Posterior vena cava (tissue), 2 donors: ENCODE measurements around the gene SNRPD2. TPM values are rescaled to one million over a fixed set of nuclear protein-coding genes. Genes with fewer than 3 reads are reported as not detected.

Experiments
- DNase-seq: peaks from one replicate; pipeline ENCODE4 v3.0.0-alpha.2; 2020; ENCODE audit warnings: low spot score
- intact Hi-C, 2 donors: fragments of 100-400 bp; cut with DNase I; formaldehyde crosslinking; loops; one replicate each; pipeline versions ENCODE4 v1.14.1 to v1.14.2; 2022 to 2023
- total RNA-seq, 2 donors: library from RNA; stranded (reverse); fragmentation: NEBNext Ultra II Directional; extraction: Animal tissue kit (Norgen Biotek cat#: 25700); gene quantifications; one replicate each; pipeline ENCODE4 v1.2.1, GENCODE V29; 2021
- donor health status: DM: yes; HTN: yes; CAD: no.
- donor health status: DM: yes; HTN: yes; CAD: no.

The SNRPD2 gene
- total RNA-seq, 2 donors from 2014 or later, result 244 to 250 TPM

DNA sequence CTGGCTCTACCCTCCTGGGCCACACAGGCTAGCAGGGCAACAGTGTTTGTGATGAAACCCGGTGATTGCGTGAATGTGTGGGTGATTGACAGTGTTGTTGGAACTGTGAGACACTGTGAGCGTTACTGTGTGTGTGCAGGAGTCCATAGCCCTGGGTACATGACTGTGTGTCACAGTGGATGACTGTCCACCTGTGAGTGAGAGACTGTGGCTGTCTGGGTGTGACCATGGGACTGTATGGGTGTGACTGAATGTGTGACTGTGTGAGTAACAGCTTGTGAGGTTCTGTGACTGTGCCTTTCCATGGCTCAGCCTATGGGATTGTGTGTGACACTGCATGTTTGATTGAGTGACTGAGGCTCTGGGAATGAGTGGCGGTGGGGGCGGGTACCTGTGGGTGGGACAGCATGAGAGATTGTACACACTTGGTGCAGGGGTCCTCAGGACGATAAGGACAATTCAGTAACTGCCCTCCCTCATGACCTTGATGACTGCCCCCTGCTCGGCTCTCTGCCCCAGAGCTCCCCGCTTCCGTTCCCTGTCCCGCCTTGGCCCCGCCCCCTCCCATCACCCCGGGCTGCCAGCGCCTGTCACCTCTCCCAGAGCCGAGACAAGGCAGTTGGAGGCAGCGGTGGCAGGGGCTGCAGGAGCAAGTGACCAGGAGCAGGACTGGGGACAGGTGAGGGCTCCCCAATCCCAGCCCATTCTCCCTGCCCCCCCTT is 24.0 kb downstream of the SNRPD2 start, which contains the start of gene GIPR:
Gene GIPR, plus strand, starts transcription at position 602 of the 722 bp plus-strand sequence. CDS start 1,300 bp downstream, outside the sequence.
- DNase-seq, result no peak
- intact Hi-C loops, result no loop called here

DNA sequence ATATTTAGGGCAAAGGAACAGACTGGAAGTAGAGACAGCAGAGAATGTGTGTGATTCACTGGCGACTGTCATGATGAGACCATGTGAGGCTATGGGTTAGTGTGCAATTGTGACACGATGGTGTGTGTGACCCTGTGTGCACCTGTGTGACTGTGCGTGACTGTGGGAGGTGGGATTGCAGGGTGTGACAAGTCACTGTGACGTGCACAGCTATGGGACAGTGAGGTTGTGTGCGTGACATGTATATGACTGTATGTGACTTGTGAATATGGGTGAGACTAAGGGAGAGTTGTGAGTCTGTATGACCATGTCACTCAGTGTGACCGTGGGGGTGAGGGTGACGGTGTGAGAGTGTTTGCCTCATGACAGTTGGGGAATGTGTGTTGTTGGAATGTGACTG is 27.2 kb downstream of the SNRPD2 start:
- intact Hi-C loops, result no loop called here
- DNase-seq, result no peak

DNA sequence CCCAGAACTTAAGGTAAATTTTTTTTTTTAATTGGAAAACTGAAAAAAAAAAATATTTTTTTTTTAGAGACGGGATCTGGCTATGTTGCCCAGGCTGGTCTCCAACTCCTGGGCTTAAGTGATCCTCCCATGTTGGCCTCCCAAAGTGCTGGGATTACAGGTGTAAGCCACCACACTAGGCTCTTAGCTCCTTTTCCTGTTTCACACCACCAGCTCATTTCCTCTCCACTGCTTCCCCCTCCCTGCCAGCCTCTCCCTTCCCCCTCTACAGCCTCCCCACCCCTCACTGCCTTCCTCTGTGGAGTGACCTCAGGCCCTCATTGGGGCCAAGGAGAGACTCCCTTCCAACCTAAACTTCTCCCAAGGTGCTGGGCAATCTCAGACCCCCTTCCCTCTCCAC is 28.0 kb downstream of the SNRPD2 start:
- intact Hi-C loops, result no loop called here
- DNase-seq, result no peak

DNA sequence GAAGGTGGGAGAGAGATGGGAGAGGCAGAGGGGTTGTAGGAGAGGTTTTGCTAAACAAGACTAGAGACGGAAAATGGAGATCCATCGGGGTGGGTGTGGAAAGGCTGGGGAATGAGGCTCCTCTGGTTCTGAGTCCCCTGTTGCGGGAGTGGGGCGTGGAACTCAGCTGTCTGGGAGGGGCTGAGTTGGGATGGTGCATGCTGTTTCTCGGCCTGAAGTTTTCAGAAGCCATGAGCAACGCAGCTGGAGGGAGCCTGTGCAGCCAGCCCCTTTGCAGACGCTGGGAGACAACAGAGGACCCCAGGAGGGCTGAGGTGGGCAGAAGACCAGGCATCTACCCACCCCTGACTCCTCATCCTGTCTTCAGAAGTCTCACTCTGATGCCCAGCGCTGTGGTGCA is 31.1 kb downstream of the SNRPD2 start:
- intact Hi-C loops, result no loop called here
- no peak for DNase-seq

DNA sequence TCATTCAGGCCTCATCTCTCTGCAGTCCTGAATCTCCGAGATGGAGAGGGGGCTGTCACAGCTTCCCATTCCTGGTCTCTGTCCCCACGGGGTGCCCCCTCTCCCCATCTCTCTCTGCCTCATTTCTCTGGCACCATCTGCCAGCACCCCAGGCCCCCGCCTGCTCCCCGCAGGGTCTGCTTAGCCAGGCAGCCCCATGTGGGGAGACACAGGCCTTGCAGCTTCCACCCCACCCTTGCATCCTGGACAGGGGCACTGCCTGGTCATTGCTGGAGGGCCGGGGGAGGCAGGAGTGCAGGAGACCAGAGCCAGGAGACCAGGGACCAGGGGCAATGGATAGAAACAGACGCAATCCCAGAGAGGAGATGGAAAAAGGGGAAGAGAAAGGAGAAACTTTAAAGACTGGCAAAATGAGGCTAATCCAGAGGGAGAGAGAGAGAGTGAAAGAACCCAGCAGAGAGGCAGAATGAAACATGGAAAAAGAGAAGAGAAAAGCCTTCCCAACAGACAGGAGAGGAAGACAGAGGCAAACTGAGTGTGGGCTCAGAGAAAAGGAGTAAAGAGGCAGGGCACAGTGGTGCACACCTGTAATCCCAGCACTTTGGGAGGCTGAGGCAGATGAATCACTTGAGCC is 32.5 kb downstream of the SNRPD2 start:
- no peak for DNase-seq
- intact Hi-C loops, result loop anchor here in 1 of 2 donors (10.0 kb wide), 1 partner anchor 134 kb away; no protein-coding TSS in a partner anchor

DNA sequence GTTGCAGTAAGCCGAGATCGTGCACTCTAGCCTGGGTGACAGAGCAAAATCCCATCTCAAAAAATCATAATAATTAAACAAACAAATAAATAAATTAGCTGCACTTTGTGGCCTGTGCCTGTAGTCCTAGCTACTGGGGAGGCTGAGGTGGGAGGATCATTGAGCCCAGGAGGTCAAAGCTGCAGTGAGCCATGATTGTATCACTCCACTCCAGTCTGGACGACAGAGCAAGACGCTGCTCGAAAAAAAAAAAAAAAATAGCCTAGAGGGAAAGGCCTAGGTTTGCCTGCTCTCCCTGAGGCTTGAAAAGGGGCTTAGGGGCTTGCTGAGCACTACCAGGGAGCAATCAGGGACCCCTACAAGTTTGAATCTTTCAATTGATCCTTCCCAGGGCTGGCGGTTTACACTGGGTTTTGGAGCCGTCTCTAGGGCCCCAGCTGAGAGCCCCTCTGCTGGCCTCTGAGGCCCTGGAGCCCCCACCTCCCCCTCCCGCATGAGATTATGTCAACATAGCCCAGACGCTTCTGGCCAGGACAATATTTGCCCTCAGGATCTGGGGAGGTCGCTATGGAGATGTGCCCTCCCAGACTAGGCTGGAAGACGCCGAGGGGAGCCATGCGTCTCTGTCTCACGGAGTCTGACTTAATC is 34.1 kb downstream of the SNRPD2 start:
- no peak for DNase-seq
- intact Hi-C loops, result loop anchor here in 1 of 2 donors (1.0 to 10.0 kb wide), 2 partner anchors 37 to 133 kb away; no protein-coding TSS in a partner anchor

DNA sequence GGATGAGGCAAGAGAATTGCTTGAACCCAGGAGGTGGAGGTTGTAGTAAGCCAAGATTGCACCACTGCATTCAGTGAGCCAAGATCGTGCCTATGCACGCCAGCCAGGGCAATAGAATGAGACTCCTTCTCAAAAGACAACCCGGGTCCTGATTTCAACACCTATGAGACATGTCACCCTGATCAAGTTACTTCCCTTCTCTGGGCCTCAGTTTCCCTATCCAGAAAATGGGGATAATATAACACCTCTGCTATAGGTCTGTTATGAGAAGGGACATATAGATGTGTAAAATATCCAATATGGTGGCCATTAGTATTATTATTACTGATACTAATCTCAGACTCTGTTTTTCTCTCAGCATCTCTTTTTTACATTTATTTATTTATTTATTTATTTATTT is 36.7 kb downstream of the SNRPD2 start:
- intact Hi-C loops, result loop anchor here in 1 of 2 donors (10.0 kb wide), 1 partner anchor 130 kb away; no protein-coding TSS in a partner anchor
- DNase-seq, result no peak

DNA sequence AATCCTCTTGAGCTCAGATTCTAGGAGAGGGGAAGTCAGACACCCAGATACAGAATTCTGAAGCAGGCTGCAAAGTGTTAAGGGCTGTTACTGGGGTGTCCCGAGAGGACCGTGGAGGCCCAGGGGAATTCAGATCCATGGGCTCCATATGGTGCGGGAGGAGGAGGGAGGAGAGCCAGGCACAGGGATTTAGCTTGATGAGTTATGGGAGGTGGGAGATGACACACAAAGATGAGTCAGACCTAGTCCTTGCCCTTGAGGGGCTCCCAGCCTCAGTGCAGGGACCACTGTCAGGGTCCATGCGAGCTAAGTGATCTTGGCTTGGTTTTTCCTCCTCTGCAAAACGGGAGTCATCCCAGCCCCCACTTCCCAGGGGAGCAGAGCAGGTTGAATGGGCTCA is 38.1 kb downstream of the SNRPD2 start:
- no peak for DNase-seq
- intact Hi-C loops, result loop anchor here in 1 of 2 donors (10.0 kb wide), 1 partner anchor 129 kb away; no protein-coding TSS in a partner anchor

DNA sequence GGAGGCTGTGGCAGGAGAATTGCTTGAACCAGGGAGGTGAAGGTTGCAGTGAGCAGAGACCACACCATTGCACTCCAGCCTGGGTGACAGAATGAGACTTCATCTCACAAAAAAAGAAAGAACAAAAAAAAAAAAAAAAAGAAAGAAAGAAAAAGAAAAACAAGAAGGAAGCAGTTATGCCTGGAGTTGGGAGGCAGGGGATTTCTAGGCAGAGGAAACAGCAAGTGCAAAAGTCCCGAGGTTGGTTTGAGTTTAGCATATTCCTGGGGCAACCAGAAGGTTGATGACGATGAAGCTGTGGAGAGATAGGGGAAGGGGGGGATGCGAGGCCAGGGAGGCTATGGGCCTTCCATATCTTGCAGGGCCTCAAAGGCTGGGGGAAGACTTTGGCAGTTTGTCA is 41.0 kb downstream of the SNRPD2 start:
- intact Hi-C loops, result loop anchor here in 1 of 2 donors (10.0 kb wide), 1 partner anchor 126 kb away; no protein-coding TSS in a partner anchor
- no peak for DNase-seq

DNA sequence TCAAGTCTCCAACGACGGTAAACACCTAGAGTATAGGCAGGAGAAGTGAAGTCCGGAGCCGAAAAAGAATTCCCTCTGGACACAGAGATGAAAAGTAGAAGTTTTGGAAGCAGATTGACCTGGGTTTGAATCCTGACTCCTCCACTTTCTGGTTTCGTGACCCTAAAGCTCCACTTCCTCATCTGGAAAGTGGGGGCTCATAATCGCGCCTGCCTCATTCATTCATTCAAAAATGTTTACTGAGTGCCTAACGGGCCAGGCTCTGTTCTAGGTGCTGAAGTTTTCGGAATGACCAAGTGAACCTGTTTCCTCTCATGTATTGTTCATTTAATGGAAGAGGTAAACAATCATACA is 45.4 kb downstream of the SNRPD2 start:
- DNase-seq, result no peak
- intact Hi-C loops, result loop anchor here in 1 of 2 donors (10.0 kb wide), 1 partner anchor 122 kb away; no protein-coding TSS in a partner anchor

DNA sequence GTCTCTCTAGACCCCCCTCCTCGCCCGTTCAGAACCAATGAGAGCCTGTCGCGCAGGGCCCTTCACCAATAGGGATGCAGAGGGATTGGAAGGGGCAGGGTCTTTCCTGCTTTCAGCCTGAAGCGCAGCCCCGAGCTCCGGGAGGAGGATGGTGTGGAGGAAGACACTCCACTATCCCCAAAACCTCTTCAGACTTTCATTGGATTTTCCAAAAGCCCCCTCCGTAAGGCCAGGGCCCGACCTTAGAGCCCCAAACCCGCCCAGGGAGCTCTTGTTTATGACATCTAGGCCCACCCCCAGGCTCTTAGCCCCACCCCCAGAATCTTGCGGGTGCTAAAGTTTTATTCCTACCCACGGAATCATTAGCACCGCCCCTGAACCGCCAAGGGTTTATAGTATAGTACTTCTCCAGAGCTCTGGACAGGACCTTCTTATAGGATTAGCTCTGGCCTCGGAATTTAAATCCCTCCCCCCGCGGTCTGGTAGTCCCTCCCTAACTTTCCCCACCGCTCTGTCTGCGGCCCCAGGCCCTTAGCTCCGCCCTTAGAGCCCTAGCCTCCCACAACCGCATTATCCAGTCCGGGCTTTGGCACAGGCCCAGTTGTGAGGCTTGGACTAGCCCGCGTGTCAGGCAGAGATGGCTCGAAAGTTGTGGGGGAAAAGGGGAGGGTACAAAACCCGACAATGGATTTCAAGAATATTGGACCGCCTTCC is 46.0 kb downstream of the SNRPD2 start:
- intact Hi-C loops, result loop anchor here in 1 of 2 donors (10.0 kb wide), 1 partner anchor 121 kb away; no protein-coding TSS in a partner anchor
- peak; percentile 88 for DNase-seq

DNA sequence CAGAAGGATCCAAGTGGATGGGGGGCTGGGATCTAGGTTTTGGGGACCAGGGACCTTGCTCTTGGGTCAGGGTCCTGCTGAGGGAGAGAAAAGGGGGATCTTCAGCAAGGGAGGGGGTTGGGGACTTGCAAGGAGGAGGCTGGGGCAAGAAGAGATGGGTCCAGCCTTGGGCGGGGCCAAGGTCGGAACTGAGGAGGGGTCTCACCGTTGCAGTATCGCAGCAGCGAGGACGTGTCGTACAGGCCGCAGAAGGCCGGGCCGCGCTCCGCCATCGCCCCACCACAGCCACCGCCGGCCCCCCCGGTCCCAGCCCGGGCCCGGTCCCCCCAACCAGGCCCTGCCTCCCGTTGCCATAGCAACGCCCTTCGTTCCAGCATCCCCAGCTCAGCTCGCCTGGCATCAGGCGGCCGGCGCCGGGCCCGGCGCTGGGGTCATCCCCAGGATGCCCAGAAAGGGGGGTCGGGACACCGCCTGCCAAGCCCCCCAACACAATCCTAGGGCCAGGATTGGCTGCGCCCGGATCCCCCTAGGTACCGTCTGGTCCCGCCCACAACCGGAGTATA is 46.6 kb downstream of the SNRPD2 start:
- intact Hi-C loops, result loop anchor here in 1 of 2 donors (10.0 kb wide), 1 partner anchor 120 kb away; no protein-coding TSS in a partner anchor
- DNase-seq, result no peak

DNA sequence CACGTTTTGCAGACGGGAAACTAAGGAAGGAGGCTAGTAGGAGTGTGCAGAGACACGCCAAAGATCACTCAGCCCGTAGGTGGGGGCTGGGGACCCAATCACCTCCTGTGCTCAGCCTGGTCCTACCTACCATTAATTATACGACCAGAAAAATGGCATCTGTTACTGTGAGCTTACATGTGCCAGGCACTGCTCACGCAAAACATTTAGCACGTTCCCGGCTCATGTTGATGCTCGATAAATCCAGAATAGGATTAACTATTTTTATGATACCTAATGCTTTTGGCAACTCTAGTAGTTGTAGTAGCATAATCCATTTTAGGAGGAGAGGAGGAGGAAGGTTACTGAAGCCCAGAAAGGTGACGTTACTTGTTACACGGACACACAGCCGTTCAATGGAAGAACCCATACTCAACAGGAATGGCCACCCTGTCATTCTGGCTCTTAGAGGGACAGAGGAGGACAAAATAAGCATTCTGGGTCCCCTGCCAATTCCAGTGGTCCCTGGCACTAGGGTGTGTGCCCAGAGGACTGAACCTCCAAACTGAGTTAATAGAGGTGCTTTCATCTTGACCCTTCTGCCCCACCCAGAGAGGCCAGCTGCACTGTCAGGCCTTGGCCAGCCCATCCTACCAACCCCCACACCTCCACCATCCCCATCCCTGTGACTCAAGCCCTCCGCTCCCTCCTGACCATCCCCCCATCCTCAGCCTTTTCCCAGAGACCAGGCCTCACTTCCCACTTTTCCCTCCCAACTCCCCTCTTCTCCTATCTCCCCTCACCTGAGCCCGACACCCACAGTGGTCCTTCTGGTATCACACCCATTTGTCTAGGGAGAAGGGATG is 47.6 kb downstream of the SNRPD2 start:
- DNase-seq, result no peak
- intact Hi-C loops, result loop anchor here in 1 of 2 donors (2.0 to 10.0 kb wide), 2 partner anchors 37 to 119 kb away; no protein-coding TSS in a partner anchor

DNA sequence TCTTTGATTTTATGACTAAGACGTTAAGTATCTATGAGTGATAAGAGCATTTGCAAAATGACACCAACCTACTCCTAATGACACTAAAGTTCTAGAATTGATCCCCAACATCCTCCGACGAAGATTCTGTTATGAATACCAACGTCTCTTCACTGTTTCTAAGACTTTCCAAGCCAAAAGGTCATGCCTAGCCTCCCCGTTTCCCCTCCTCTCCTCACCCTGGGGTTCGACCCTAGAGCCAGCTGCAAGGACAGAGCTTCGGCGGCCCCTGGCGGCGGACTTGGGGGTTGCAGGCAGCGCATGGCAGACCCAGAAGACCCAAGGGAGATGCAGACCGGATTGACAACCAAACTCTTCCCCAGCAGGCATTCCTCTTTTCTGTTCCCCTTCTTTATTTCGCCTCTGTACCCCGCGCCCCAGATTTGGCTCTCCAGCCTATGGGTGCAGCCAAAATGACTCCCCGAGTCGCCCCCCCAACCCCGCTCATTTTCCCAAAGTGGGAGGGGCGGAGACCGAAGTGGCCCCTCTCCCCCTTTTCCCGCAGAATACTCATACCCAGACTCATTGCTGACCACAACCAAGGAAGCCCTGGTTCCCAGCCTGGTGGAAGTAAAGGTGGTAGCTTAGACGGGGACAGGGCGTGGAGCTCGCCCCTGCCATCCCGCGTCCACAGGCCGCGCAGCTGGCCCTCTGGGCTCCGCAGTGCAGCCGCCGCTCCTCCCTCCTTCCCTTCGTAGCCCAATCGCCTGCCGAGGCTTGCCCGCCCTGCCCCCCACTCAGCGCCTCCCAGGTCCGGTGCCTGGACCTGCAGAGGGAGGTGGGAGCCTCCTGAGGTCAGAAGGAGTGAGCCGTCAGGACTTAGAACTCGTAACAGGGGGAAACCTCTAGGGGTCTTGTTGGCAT is 48.5 kb downstream of the SNRPD2 start:
- intact Hi-C loops, result loop anchor here in 1 of 2 donors (2.0 to 10.0 kb wide), 2 partner anchors 36 to 118 kb away; no protein-coding TSS in a partner anchor
- peak; percentile 95 for DNase-seq

DNA sequence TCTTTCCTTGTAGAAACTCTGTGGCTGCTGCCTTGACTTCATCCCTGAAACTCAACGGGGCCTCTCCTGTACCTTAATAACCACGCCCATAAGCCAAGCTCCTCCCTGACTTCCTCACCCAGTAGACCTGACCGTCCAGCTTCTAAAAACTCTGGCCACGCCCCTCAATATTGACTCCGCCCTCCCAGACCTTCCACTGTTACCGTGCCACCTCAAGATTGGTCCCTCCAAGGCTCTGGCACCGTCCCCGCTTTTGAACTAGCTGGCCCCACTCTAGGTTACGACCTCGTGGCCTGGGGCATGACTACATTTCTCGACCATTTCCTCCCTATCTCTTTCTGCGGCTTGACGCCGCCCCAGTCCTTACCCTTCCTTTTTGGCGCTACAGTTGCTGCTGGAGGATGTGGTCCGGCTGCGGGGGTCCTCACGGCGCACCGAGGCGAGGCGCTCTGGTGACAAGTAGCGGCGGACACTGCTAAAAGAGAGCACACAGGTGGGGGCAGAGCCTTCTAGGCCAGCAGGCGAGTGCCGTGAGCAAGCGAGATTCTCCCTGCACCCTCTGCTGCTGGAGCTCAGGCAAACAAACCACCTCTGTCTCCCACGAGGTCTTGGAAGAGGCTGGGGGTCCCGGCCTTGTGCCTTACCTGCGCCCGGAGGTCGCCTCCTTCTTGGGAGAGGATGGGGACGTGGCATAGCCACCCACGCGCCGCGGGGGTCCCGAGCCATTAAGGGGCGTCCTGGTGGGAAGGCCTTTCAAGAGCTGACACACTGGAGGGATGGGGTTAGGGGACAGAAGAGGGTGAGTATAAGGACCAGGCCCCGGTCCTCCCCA is 50.3 kb downstream of the SNRPD2 start:
- intact Hi-C loops, result loop anchor here in 1 of 2 donors (2.0 to 10.0 kb wide), 2 partner anchors 35 to 117 kb away; no protein-coding TSS in a partner anchor
- DNase-seq, result peak; percentile 86

DNA sequence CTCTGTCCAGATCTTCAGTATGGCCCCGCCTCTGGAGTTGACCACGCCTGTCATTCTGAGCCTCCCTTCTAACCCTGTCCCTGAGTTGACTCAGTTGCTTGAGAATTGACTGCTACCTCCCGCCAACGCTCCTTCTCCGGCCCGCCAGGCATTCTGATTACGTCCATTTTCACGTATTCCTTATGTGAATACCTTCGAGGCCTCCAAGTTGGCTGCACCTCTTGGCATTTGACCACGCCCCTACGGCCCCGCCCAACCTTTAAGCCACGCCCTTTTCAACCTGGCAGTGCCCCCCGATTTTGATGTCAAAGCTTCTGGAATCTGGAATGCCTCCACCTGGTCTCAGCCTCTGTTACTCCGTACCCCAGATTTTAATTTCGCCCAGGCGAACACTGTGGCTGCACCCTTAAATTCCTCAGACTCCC is 50.9 kb downstream of the SNRPD2 start:
- intact Hi-C loops, result loop anchor here in 1 of 2 donors (10.0 kb wide), 1 partner anchor 116 kb away; no protein-coding TSS in a partner anchor
- DNase-seq, result no peak
